GM12864 (cell line): ENCODE measurements around the gene RAD51D.
A peak's percentile ranks its signal among the peaks of the same experiment; 100 is the strongest.

Experiments
- DNase-seq: peaks from one replicate; pipeline ENCODE4 v3.0.0-alpha.2; 2011; ENCODE audit warnings: low read depth
- H3K4me3 ChIP-seq: 2 replicates; pipeline ENCODE4 v1.5.1; 2011; ENCODE audit warnings: mild to moderate bottlenecking, low read depth, low read length, control low read depth
- TF ChIP-seq, protein P1 (sequence below): IDR thresholded peaks from 2 replicates; pipeline ENCODE4 v1.5.1; 2011; ENCODE audit warnings: low read depth, mild to moderate bottlenecking, moderate library complexity, low read length, control low read depth, inconsistent platforms; ENCODE audit errors: missing control alignments

Gene RAD51D

DNA sequence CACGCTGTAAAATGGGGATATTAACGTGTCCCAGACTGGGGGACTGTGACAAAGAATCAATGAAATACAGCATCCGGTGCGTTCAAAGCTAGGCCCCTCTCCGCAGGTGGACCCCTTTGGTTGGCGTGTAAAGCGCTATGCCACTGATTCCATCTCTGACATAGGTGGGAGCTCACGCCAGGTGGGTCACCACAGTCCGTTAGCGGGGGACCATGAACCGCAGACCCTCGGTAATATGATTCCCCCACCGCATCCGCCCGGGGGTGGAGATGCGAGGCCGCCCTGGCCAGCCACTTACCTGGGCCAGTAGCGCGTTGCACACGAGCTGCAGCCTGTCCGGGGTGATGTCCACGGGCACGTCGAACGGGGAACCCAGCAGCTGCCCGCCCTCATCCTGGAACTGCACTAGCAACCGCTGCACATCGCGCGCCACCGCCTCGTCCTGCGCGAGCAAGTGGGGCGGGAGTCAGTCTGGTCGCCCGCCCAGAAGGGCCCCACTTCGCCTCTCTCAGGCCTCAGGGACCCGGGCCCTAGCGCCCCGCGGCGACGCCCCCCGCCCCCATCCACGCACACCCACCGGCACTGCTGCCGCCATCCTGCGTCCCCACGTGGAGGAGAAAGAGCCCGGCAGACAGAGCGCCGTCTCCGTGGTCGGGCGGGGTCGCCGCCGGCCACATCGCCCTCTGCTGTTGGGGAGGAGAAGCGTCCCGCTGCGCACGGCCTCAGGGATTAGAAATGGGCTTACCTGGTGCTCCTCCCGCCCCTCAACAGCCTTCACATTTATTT, 22.2 kb upstream of the RAD51D start, which contains the start of gene NLE1:
Gene NLE1 (minus strand): TSS at position 623 of the 786 bp plus-strand sequence. CDS start 28 bp downstream, at position 595.
- peak within 1 kb of the TSS; percentile 72 for H3K4me3 ChIP-seq
- DNase-seq = peak; percentile 53
- TF ChIP-seq, protein P1, sequence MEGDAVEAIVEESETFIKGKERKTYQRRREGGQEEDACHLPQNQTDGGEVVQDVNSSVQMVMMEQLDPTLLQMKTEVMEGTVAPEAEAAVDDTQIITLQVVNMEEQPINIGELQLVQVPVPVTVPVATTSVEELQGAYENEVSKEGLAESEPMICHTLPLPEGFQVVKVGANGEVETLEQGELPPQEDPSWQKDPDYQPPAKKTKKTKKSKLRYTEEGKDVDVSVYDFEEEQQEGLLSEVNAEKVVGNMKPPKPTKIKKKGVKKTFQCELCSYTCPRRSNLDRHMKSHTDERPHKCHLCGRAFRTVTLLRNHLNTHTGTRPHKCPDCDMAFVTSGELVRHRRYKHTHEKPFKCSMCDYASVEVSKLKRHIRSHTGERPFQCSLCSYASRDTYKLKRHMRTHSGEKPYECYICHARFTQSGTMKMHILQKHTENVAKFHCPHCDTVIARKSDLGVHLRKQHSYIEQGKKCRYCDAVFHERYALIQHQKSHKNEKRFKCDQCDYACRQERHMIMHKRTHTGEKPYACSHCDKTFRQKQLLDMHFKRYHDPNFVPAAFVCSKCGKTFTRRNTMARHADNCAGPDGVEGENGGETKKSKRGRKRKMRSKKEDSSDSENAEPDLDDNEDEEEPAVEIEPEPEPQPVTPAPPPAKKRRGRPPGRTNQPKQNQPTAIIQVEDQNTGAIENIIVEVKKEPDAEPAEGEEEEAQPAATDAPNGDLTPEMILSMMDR = peak; percentile 92

DNA sequence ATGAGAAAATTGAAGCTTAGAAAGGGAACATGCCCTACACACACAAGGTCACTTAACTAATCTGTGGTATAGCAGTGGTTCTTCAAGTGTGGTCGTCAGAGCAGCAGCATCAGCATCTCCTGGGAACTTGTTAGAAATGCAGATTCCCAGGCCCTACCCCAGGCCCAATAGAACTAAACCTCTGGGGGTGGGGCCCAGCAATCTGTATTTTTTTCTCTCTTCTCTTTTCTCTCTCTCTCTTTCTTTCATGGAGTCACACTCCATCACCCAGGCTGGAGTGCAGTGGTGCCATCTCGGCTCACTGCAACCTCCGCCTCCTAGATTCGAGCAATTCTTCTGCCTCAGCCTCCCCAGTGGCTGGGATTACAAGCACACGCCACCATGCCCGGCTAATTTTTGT, 18.6 kb upstream of the RAD51D start:
- H3K4me3 ChIP-seq = no peak overlapping the region
- TF ChIP-seq, protein P1 = no peak
- DNase-seq = no peak

DNA sequence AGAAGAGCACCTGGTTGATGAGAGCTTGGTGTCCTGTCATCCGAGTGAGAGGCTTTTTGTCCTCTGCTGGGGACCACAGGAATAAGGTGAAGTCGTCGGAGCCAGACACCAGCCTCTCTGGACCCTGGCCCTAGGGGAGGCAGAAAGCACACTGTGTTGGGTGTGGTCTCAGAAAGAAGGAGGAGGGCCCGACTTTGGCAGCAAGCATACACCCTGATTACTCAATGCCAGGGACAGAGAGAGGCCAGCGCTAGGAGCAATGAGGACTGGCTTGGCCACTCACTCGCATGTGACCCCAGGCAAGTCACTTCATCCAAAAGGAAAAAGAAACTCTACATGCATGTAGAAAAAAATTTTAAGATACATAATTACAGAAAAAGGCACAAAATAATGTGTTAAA, 15.7 kb upstream of the RAD51D start:
- DNase-seq = no peak
- H3K4me3 ChIP-seq = no peak overlapping the region
- TF ChIP-seq, protein P1 = no peak

DNA sequence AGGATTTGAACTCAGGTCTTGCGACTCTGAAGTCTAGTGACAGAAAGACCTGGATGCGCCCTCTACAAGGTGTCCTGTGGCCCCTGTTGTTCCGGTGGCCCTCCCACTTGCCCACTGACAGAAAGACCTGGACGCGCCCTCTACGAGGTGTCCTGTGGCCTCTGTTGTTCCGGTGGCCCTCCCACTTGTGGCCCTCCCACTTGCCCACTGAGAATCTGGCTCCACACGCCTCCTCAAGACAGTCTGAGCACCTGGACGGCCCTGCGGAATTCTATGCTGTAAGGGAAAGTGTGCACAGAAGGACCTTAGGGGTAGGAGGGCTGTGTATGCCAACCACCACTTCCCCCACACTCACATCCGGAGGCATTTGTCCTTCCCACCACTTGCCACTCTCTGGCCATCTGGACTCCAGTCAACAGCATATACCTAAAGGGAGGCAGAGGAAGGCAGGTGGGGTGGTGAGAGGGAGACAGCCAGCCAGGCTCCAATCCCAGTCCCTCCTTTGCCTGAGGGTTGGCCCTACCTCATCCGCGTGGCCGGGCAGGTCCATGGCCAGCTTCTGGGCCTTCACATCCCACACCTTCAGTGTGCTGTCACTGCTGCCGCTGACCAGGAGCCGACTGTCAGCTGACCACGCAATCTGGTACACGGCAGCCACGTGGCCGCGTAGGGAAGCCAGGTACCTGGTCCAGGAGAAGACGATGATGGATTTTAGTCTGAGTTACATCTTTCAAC, 13.3 kb upstream of the RAD51D start:
- H3K4me3 ChIP-seq = no peak overlapping the region
- DNase-seq = no peak
- TF ChIP-seq, protein P1 = no peak

DNA sequence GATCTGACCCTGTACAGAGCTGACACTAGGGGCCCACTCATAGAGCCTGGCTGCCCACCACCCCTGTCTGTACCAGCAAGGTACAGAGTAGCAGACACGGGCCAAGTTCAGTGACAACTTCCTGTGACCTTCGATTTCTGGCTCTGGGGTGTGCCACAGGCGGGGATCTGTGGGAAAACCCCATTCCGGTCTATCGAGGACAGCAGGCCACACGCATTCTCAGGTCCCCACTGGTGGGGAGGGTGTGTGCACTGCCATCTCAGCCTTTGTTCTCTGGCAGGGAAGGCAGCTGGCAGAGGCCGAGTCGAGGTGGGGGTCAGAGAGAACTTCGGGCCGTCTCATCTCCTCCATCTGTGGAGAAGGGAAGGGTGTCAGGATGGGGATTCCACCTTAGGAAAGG, 12.4 kb upstream of the RAD51D start:
- H3K4me3 ChIP-seq = no peak overlapping the region
- DNase-seq = no peak
- TF ChIP-seq, protein P1 = no peak

DNA sequence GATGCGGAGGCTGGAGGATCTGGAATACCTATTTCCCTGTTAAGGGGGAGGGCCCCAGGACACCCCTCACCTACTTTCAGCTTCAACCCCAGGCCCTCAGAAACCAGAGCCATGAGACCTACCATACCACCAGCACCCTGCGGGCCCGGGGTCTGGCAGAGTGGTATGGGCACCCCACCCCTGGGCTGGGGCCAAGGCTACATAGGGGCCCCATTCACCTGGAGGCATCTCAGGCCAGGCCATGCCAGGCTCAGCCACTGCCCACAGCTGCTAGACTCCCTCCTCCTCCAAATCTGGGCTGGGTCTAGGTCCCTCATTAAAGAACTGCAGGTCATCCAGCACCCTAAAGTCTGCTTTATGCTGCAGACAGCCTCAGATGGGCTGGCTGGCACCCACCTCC, 10.7 kb upstream of the RAD51D start:
- DNase-seq = no peak
- H3K4me3 ChIP-seq = no peak overlapping the region
- TF ChIP-seq, protein P1 = no peak
